ENCODE data around the gene SPOCK3.

Gene SPOCK3

GRCh38 chr4:166827167-166827566, 407.1 kb downstream of the SPOCK3 start:
- TF ChIP-seq RARB (CRISPR knock-in tag; IDR thresholded peaks at IDR 0.05) = no peak
- no peak for ATAC-seq

GRCh38 chr4:166823848-166824247, 410.4 kb downstream of the SPOCK3 start:
- ATAC-seq = no peak
- no peak for TF ChIP-seq ZC3H10 (CRISPR knock-in tag; IDR thresholded peaks at IDR 0.05)
- TF ChIP-seq PPARA (CRISPR knock-in tag; IDR thresholded peaks at IDR 0.05; ENCODE audit: borderline replicate concordance) = no peak
- no peak for TF ChIP-seq TCF4 (CRISPR knock-in tag; IDR thresholded peaks at IDR 0.05; ENCODE audit: borderline replicate concordance)
- no peak for TF ChIP-seq TSHZ2 (CRISPR knock-in tag; IDR thresholded peaks at IDR 0.05)
- TF ChIP-seq ISL1 (CRISPR knock-in tag; IDR thresholded peaks at IDR 0.05) = no peak
- no peak for TF ChIP-seq RARB (CRISPR knock-in tag; IDR thresholded peaks at IDR 0.05)
- no peak for TF ChIP-seq PATZ1 (CRISPR knock-in tag; IDR thresholded peaks at IDR 0.05; ENCODE audit: borderline replicate concordance)
- TF ChIP-seq OSR1 (CRISPR knock-in tag; IDR thresholded peaks at IDR 0.05) = no peak
- no peak for TF ChIP-seq CREB5 (CRISPR knock-in tag; IDR thresholded peaks at IDR 0.05; ENCODE audit: low read depth)
- no peak for TF ChIP-seq POU6F1 (CRISPR knock-in tag; IDR thresholded peaks at IDR 0.05; ENCODE audit: borderline replicate concordance, low read depth)
- no peak for TF ChIP-seq BACH2 (CRISPR knock-in tag; IDR thresholded peaks at IDR 0.05; ENCODE audit: borderline replicate concordance)

- TF ChIP-seq CSRNP3 (CRISPR knock-in tag; IDR thresholded peaks at IDR 0.05) (no peak), TCF4 (CRISPR knock-in tag; IDR thresholded peaks at IDR 0.05; ENCODE audit: borderline replicate concordance) (no peak), OSR1 (CRISPR knock-in tag; IDR thresholded peaks at IDR 0.05) (no peak), ZFP3 (CRISPR knock-in tag; IDR thresholded peaks at IDR 0.05) (no peak), POU6F1 (CRISPR knock-in tag; IDR thresholded peaks at IDR 0.05; ENCODE audit: borderline replicate concordance, low read depth) (no peak), CREB5 (CRISPR knock-in tag; IDR thresholded peaks at IDR 0.05; ENCODE audit: low read depth) (no peak), RARB (CRISPR knock-in tag; IDR thresholded peaks at IDR 0.05) (no peak), TSHZ2 (CRISPR knock-in tag; IDR thresholded peaks at IDR 0.05) (no peak), ISL1 (CRISPR knock-in tag; IDR thresholded peaks at IDR 0.05) (no peak), ZC3H10 (CRISPR knock-in tag; IDR thresholded peaks at IDR 0.05) (no peak), ZNF8 (CRISPR knock-in tag; IDR thresholded peaks at IDR 0.05) (no peak), ZFP30 (CRISPR knock-in tag; IDR thresholded peaks at IDR 0.05) (no peak), PPARA (CRISPR knock-in tag; IDR thresholded peaks at IDR 0.05; ENCODE audit: borderline replicate concordance) (no peak), PATZ1 (CRISPR knock-in tag; IDR thresholded peaks at IDR 0.05; ENCODE audit: borderline replicate concordance) (no peak), SNAI2 (CRISPR knock-in tag; IDR thresholded peaks at IDR 0.05) (no peak), BACH2 (CRISPR knock-in tag; IDR thresholded peaks at IDR 0.05; ENCODE audit: borderline replicate concordance) (no peak), ZNF565 (CRISPR knock-in tag; conservative IDR thresholded peaks at IDR 0.05; ENCODE audit: low read depth) (no peak)
- no peak for ATAC-seq
Observed at GRCh38 chr4:166823126-166823525, 411.2 kb downstream of the SPOCK3 start.
